PC-3 (cell line): ENCODE results near the gene REPS2. TPM values are rescaled to one million over a fixed set of nuclear protein-coding genes. Genes with fewer than 3 reads are reported as not detected.

Experiments
- ATAC-seq: fragments of 200-7000 bp; cut with Tn5 transposase; 2 replicates; pipeline ENCODE4 v1.9.1; 2020; ENCODE audit warnings: mild to moderate bottlenecking, moderate library complexity
- BruUV-seq: library from RNA; stranded (reverse); fragments of 400-500 nt; replicated peaks from 2 replicates; lab custom pipeline; 2021; lab: Mats Ljungman, UMichigan
- CTCF ChIA-PET: fragments of 300-600 bp; sonication (Branson Sonifier 250); formaldehyde crosslinking; loops from one replicate; lab custom pipeline; 2022; ENCODE audit warnings: antibody characterized with exemption; lab: Charles Lee
- POLR2A ChIA-PET: fragments of 300-600 bp; sonication (Branson Sonifier 250); formaldehyde crosslinking; loops from one replicate; lab custom pipeline; 2022; ENCODE audit warnings: antibody characterized with exemption; ENCODE audit not compliant: unreplicated experiment; lab: Charles Lee
- DNase-seq: peaks from one replicate; pipeline ENCODE4 v3.0.0-alpha.2; 2015
- H2AFZ ChIP-seq: fragments of 300-600 bp; sonication (generic); 2 replicates; pipeline ENCODE4 v1.6.0; 2016; ENCODE audit warnings: antibody characterized with exemption, low read length
- H3F3A ChIP-seq: fragments of 300-600 bp; sonication (generic); one replicate; pipeline ENCODE4 v1.6.0; 2017; ENCODE audit warnings: antibody characterized with exemption, low read length, control low read depth, mild to moderate bottlenecking; ENCODE audit not compliant: unreplicated experiment
- H3K27ac ChIP-seq: fragments of 300-600 bp; sonication (generic); 2 replicates; pipeline ENCODE4 v1.5.1; 2016; ENCODE audit warnings: mild to moderate bottlenecking, low read length
- H3K27me3 ChIP-seq: fragments of 300-600 bp; sonication (generic); 2 replicates; pipeline ENCODE4 v1.6.1; 2016; ENCODE audit warnings: low read length, mixed read lengths
- H3K36me3 ChIP-seq: fragments of 300-600 bp; sonication (generic); 2 replicates; pipeline ENCODE4 v1.6.1; 2016; ENCODE audit warnings: low read depth, mixed run types, low read length, mixed read lengths
- H3K4me1 ChIP-seq: fragments of 300-600 bp; sonication (generic); 2 replicates; pipeline ENCODE4 v1.5.1; 2016; ENCODE audit warnings: low read length; ENCODE audit not compliant: insufficient read depth
- H3K4me2 ChIP-seq: fragments of 300-600 bp; sonication (generic); 2 replicates; pipeline ENCODE4 v1.6.0; 2016; ENCODE audit warnings: low read length
- H3K4me3 ChIP-seq: fragments of 300-600 bp; sonication (generic); 2 replicates; pipeline ENCODE4 v1.5.1; 2016; ENCODE audit warnings: mild to moderate bottlenecking, low read length, mixed read lengths
- H3K79me2 ChIP-seq: fragments of 300-600 bp; sonication (generic); 2 replicates; pipeline ENCODE4 v1.6.1; 2017; ENCODE audit warnings: low read length, mixed read lengths
- H3K9ac ChIP-seq: fragments of 300-600 bp; sonication (generic); 2 replicates; pipeline ENCODE4 v1.6.0; 2016; ENCODE audit warnings: mild to moderate bottlenecking, low read length
- H3K9me2 ChIP-seq: fragments of 300-600 bp; sonication (generic); replicated peaks from 2 replicates; pipeline ENCODE4 v1.6.1; 2016; ENCODE audit warnings: mixed run types, low read length, mixed read lengths
- H3K9me3 ChIP-seq: fragments of 300-600 bp; sonication (generic); 2 replicates; pipeline ENCODE4 v1.6.1; 2016; ENCODE audit warnings: low read length, mixed read lengths
- H4K20me1 ChIP-seq: fragments of 300-600 bp; sonication (generic); 2 replicates; pipeline ENCODE4 v1.6.1; 2016; ENCODE audit warnings: low read length, mixed read lengths
- CTCF ChIP-seq: fragments of 300-600 bp; sonication (generic); conservative IDR thresholded peaks from 2 replicates; pipeline ENCODE4 v1.5.1; 2017; ENCODE audit warnings: antibody characterized with exemption, low read depth, mild to moderate bottlenecking, low read length
- EZH2 ChIP-seq: fragments of 300-600 bp; sonication (generic); IDR thresholded peaks from one replicate; pipeline ENCODE4 v1.6.1; 2017; ENCODE audit warnings: antibody characterized with exemption, mild to moderate bottlenecking, low read length; ENCODE audit not compliant: unreplicated experiment
- EZH2phosphoT487 ChIP-seq: fragments of 300-600 bp; sonication (generic); IDR thresholded peaks from 2 replicates; pipeline ENCODE4 v1.6.1; 2018; ENCODE audit warnings: mild to moderate bottlenecking, antibody characterized with exemption, low read length, borderline replicate concordance
- intact Hi-C: fragments of 100-400 bp; cut with micrococcal nuclease; formaldehyde crosslinking; loops from 2 replicates; pipeline ENCODE4 v1.9.0; 2023
- total RNA-seq: library from RNA; depleted of rRNA; stranded (reverse); fragments of >200 nt; gene quantifications from 2 replicates; pipeline ENCODE4 v1.2.3, GENCODE V29; 2014

Gene REPS2
- total RNA-seq, 1 experiment from 2014 or later = 6.3 TPM

DNA sequence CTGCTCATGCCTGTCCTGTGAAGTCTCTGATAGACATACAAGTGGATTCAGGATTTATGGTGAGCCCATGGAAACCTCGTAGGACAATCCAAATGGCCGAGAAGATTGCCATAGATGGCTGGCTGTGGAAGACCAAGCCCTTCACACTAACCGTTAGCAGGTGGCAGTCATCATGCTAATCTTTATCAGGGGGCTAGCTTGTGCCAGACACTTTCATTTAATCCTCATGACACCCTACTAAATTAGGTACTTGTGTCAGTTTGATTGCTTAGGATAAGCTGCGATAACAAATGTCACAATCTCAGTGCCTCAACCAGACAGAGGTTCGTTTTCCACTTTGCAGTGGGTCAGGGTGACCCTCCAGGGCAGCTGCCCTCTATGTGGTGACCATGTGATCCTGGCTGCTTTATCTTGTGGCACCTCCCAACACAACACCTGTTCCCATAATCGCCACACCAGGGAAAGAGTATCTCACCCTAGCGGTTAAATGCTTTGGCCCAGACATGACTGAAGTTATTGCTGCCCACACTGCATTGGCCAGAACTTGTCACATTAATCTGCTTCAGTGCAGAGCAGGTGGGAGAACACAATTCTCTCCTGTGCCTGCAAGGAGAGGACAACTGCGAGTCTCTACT is 60.8 kb downstream of the REPS2 start:
- no peaks in the 10 kb centered on the region for H3F3A ChIP-seq
- ChIA-PET POLR2A (no interaction called here), CTCF (no interaction called here)
- DNase-seq (peak; percentile 26), ATAC-seq (no peak; the same call in 1 of the 2 replicates)
- H4K20me1 ChIP-seq = no peaks in the 10 kb centered on the region
- H3K27me3 ChIP-seq = no peaks in the 10 kb centered on the region
- H3K36me3 ChIP-seq = no peaks in the 10 kb centered on the region
- no TSS peak for BruUV-seq
- H3K79me2 ChIP-seq = no peaks in the 10 kb centered on the region
- no peak overlapping the region for H2AFZ ChIP-seq
- no peak overlapping the region for H3K4me2 ChIP-seq
- H3K9me2 ChIP-seq = no peaks in the 10 kb centered on the region
- no peaks in the 10 kb centered on the region for H3K4me1 ChIP-seq
- no peak overlapping the region for H3K9ac ChIP-seq
- no peak for TF ChIP-seq EZH2
- no peak for TF ChIP-seq EZH2phosphoT487
- TF ChIP-seq CTCF = peak; percentile 55
- no peak overlapping the region for H3K27ac ChIP-seq
- no peak overlapping the region for H3K4me3 ChIP-seq
- no peaks in the 10 kb centered on the region for H3K9me3 ChIP-seq
- intact Hi-C loops = no loop called here

- Histone ChIP-seq H3K4me3 (no peak overlapping the region), H3K9ac (no peak overlapping the region), H3K27me3 (no peaks in the 10 kb centered on the region), H4K20me1 (no peaks in the 10 kb centered on the region), H3K9me2 (no peaks in the 10 kb centered on the region), H2AFZ (no peak overlapping the region), H3K4me2 (no peak overlapping the region), H3K79me2 (no peaks in the 10 kb centered on the region), H3K9me3 (no peaks in the 10 kb centered on the region), H3K27ac (no peak overlapping the region), H3K36me3 (no peaks in the 10 kb centered on the region), H3F3A (no peaks in the 10 kb centered on the region), H3K4me1 (no peaks in the 10 kb centered on the region)
- CTCF ChIA-PET = no interaction called here
- POLR2A ChIA-PET = interaction anchor here (0.6 kb wide), 1 partner anchor 10 kb away, joined by 4 read pairs; no protein-coding TSS in a partner anchor
- ATAC-seq = no peak
- no peak for TF ChIP-seq EZH2
- no peak for TF ChIP-seq EZH2phosphoT487
- TF ChIP-seq CTCF = no peak
- DNase-seq = no peak
- intact Hi-C loops = no loop called here
- BruUV-seq = no TSS peak
These were observed 63.6 kb downstream of the REPS2 start for GRCh38 chrX:17009856-17010625.

GRCh38 chrX:17012465-17012864 is 66.0 kb downstream of the REPS2 start:
- no peak overlapping the region for H3K4me3 ChIP-seq
- H3K4me2 ChIP-seq = no peak overlapping the region
- H2AFZ ChIP-seq = no peak overlapping the region
- CTCF ChIA-PET = no interaction called here
- DNase-seq (no peak), ATAC-seq (no peak)
- no peaks in the 10 kb centered on the region for H3K27me3 ChIP-seq
- no peak for TF ChIP-seq EZH2phosphoT487
- no peak for TF ChIP-seq CTCF
- TF ChIP-seq EZH2 = no peak
- no peaks in the 10 kb centered on the region for H3K36me3 ChIP-seq
- H3F3A ChIP-seq = no peaks in the 10 kb centered on the region
- POLR2A ChIA-PET = no interaction called here
- H3K9ac ChIP-seq = no peak overlapping the region
- intact Hi-C loops = no loop called here
- H3K9me2 ChIP-seq = no peaks in the 10 kb centered on the region
- H3K27ac ChIP-seq = no peak overlapping the region
- no peaks in the 10 kb centered on the region for H3K79me2 ChIP-seq
- H3K4me1 ChIP-seq = no peaks in the 10 kb centered on the region
- no TSS peak for BruUV-seq
- no peaks in the 10 kb centered on the region for H4K20me1 ChIP-seq
- no peaks in the 10 kb centered on the region for H3K9me3 ChIP-seq
